Activated CD4-positive, alpha-beta memory T cell treated with anti-CD3 and anti-CD28 coated beads, Interleukin-2, amount 10 ng/mL, durations not matched to agents 7 days and 5 days (primary cell): Measurements from ENCODE around the gene STK16. TPM values are rescaled to one million over a fixed set of nuclear protein-coding genes. Genes with fewer than 3 reads are reported as not detected.

ENCODE experiments used
- CTCF ChIA-PET: fragments of 350-600 bp; sonication (Branson Sonifier 250); formaldehyde crosslinking; loops from one replicate; lab custom pipeline; 2021; ENCODE audit warnings: antibody characterized with exemption, inconsistent platforms; lab: Charles Lee
- POLR2A ChIA-PET: fragments of 350-600 bp; sonication (Branson Sonifier 250); formaldehyde crosslinking; loops from one replicate; lab custom pipeline; 2021; ENCODE audit warnings: antibody characterized with exemption; lab: Charles Lee
- DNase-seq: peaks from one replicate; pipeline ENCODE4 v3.0.0-alpha.2; 2020
- H3K27ac Mint-ChIP-seq: one replicate; pipeline ENCODE4 v1.8.0; 2021; ENCODE audit warnings: mild to moderate bottlenecking, mixed read lengths
- H3K27me3 Mint-ChIP-seq: one replicate; pipeline ENCODE4 v1.8.0; 2021; ENCODE audit warnings: mixed read lengths
- H3K36me3 Mint-ChIP-seq: one replicate; pipeline ENCODE4 v1.8.0; 2021; ENCODE audit warnings: low read depth, mixed read lengths
- H3K4me1 Mint-ChIP-seq: one replicate; pipeline ENCODE4 v1.8.0; 2021; ENCODE audit warnings: mixed read lengths
- H3K4me3 Mint-ChIP-seq: one replicate; pipeline ENCODE4 v1.8.0; 2021; ENCODE audit warnings: mild to moderate bottlenecking, mixed read lengths
- H3K9me3 Mint-ChIP-seq: one replicate; pipeline ENCODE4 v1.8.0; 2021; ENCODE audit warnings: mixed read lengths
- total RNA-seq, 2 experiments: library from RNA; stranded (reverse); gene quantifications; one replicate each; pipeline ENCODE4 v1.2.3, GENCODE V29; 2021

Gene STK16
- total RNA-seq, 2 experiments from 2014 or later, result 41.6 to 42.3 TPM

DNA sequence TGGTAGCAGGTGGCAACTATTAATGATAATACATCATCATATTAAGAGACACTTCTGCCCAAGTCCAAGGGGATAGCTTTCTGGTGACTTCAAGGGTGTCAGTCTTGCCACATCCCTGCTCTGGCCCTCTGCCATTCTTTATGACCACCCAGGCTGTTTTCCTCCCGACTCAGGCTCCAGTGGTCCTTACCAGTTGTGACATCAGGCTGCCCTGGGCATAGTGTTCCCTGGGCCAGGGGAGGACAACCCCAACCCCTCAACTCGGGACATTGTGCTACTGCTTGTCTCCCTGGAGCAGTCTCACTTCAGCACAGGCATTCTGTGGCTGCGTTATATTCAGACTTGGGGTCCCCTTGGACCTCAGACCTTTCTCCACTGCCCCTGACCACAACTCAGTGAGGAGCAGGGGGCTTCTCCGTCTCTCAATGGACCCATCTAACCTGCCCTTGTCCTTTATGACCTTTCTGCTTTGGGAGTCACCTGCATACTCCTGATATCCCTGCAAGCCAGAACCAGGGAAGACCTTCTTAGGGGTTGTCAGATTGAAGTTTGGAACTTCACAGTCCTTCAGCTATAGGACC, 46.7 kb downstream of the STK16 start:
- no peaks in the 10 kb centered on the region for H3K9me3 Mint-ChIP-seq
- no peak overlapping the region for H3K4me3 Mint-ChIP-seq
- CTCF ChIA-PET, result interaction anchor here (0.5 to 7.9 kb wide), 6 partner anchors 11 to 563 kb away, joined by 3 to 206 read pairs (median 63); partner anchors contain the start of genes DNAJB2, NHEJ1, TUBA4A and TUBA4B
- no peak for DNase-seq
- H3K27ac Mint-ChIP-seq, result no peak overlapping the region
- POLR2A ChIA-PET, result interaction anchor here (5.8 to 6.0 kb wide), 2 partner anchors 11 to 39 kb away, joined by 53 to 69 read pairs; partner anchors contain the start of genes DNAJB2, TUBA4A and TUBA4B
- peaks cover 9% of the 10 kb centered on the region for H3K27me3 Mint-ChIP-seq
- H3K4me1 Mint-ChIP-seq, result peaks cover 14% of the 10 kb centered on the region
- H3K36me3 Mint-ChIP-seq, result no peaks in the 10 kb centered on the region

DNA sequence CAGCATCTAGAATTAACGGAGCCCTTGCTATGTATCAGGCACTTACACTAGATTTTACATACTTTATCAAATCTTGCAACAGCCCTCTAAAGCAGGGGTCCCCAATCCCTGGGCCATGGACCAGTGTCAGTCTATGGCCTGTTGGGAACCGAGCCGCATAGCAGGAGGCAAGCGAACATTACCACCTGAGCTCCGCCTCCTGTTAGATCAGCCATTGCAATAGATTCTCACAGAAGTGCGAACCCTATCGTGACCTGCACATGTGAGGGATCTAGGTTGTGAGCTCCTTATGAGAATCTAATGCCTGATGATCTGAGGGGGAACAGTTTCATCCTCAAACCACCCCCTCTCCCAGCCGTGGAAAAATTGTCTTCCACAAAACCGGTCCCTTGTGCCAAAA, 47.3 kb downstream of the STK16 start:
- H3K27me3 Mint-ChIP-seq, result peaks cover 9% of the 10 kb centered on the region
- no peak overlapping the region for H3K27ac Mint-ChIP-seq
- H3K4me3 Mint-ChIP-seq, result no peak overlapping the region
- H3K9me3 Mint-ChIP-seq, result no peaks in the 10 kb centered on the region
- H3K36me3 Mint-ChIP-seq, result no peaks in the 10 kb centered on the region
- no peak for DNase-seq
- POLR2A ChIA-PET, result interaction anchor here (5.8 to 6.0 kb wide), 2 partner anchors 12 to 39 kb away, joined by 53 to 69 read pairs; partner anchors contain the start of genes DNAJB2, TUBA4A and TUBA4B
- H3K4me1 Mint-ChIP-seq, result peaks cover 14% of the 10 kb centered on the region
- CTCF ChIA-PET, result interaction anchor here (1.3 to 7.9 kb wide), 6 partner anchors 11 to 135 kb away, joined by 3 to 206 read pairs (median 63); partner anchors contain the start of genes DNAJB2, NHEJ1, TUBA4A and TUBA4B

DNA sequence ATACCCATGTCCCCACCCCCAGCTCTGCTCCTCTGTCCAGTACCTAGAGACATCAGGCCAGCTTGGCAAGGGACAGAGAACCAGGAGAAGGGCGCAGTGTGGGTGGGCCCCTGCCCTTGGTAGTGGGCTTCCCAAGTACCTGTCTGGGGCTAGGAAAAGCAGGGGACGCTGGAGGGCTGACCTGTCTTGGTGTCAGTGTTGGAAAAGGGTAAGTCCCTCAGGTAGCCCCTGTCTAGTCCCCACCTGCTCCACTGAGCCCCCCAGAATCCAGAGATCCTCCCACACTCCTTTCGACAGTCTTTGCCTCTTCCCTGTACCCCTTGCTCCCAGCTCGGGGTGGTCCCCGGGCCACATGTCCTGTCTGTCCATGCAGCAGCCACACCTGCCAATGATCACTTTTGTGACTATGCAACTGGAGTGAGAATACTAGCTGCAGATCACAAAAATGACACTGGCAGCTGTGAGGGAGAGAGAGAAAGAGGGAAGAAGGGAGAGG, 48.5 kb downstream of the STK16 start:
- POLR2A ChIA-PET, result interaction anchor here (1.6 to 6.0 kb wide), 3 partner anchors 13 to 87 kb away, joined by 7 to 69 read pairs (median 53); partner anchors contain the start of genes DNAJB2, TUBA4A, TUBA4B and ZFAND2B
- H3K27ac Mint-ChIP-seq, result no peak overlapping the region
- peaks cover 18% of the 10 kb centered on the region for H3K4me1 Mint-ChIP-seq
- no peaks in the 10 kb centered on the region for H3K9me3 Mint-ChIP-seq
- CTCF ChIA-PET, result interaction anchor here (0.7 to 7.9 kb wide), 10 partner anchors 14 to 235 kb away, joined by 3 to 206 read pairs (median 17); partner anchors contain the start of genes DNAJB2, GLB1L, NHEJ1 and SLC23A3
- H3K27me3 Mint-ChIP-seq, result peaks cover 10% of the 10 kb centered on the region
- DNase-seq, result no peak
- no peaks in the 10 kb centered on the region for H3K36me3 Mint-ChIP-seq
- peak overlapping the region; percentile 66 for H3K4me3 Mint-ChIP-seq

DNA sequence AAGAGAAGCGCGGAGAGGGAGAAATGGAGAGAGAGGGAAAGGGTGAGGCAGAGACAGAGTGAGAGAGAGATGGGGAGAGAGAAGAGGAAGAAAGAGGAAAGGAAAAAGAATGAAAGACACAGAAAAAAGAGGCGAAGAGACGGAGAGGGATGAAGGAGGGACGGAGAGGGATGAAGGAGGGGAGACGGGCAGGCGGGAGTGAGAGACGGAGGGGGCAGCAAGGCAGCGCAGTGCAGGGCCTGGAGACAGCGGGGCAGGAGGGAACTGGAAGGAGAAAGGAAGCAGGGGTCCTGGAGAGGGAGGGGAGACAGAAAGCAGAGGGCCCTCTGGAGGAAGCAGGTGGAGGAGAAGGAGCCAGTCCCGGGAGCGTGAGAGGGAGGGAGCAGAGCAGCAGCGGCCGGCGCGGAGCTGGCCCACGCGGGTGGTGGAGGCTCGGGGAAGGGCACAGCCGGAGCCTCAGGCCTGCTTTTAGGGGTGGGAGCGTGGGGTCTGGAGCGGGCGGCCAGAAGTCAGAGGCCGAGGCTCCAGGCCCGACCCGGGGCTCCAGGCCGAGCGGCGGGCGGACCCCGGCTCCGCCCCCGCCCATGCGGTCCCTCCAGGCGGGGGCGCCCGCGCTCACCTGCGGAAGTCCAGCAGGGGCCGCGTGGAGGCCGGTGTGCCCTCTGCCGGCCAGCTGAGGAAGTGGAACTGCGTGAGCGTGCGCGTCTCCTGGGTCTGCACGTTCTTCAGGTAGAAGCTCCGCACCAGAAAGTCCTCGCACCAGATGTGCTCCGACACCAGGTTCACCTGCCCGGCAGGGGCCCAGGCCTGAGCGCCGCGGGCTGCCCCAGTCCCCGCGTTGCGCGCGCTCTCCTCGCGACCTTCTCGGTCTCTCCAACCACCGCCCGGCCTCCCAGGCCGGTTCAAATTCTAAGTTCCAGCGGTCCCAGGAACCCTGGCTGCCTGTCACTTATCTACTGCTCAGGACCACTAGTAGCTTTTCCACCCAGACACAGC, 49.4 kb downstream of the STK16 start:
- DNase-seq, result peak; percentile 90
- Mint-ChIP-seq H3K36me3 (no peaks in the 10 kb centered on the region), H3K4me3 (peak overlapping the region; percentile 66), H3K27ac (no peak overlapping the region), H3K27me3 (peaks cover 14% of the 10 kb centered on the region), H3K9me3 (no peaks in the 10 kb centered on the region), H3K4me1 (peaks cover 22% of the 10 kb centered on the region)
- CTCF ChIA-PET, result interaction anchor here (0.6 to 7.9 kb wide), 65 partner anchors 8 to 973 kb away, joined by 3 to 206 read pairs (median 5); partner anchors contain the start of genes ABCB6, ANKZF1, ATG9A and BCS1L
- POLR2A ChIA-PET, result interaction anchor here (0.6 to 6.0 kb wide), 13 partner anchors 13 to 136 kb away, joined by 3 to 69 read pairs (median 5); partner anchors contain the start of genes ANKZF1, ATG9A, CNPPD1 and DNAJB2

DNA sequence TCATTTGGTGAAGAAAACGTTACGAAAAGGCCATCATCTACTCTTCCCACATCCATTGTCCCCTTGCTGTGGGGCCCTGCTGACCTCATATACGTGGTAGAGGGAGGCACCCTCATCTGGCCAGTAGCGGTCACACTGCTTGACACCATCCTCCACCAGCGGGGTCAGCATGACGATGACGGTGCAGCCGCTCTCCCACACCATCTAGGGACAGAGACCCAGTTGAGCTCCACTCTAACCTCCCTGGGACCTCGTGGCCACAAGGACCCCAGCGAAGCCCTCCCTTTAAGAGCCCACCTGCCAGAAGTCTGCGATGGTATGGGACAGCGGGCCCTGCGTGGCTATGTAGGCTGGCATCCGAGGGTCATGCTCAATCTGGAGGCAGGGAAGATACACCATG, 50.9 kb downstream of the STK16 start:
- peaks cover 22% of the 10 kb centered on the region for H3K4me1 Mint-ChIP-seq
- no peak for DNase-seq
- no peak overlapping the region for H3K4me3 Mint-ChIP-seq
- no peaks in the 10 kb centered on the region for H3K36me3 Mint-ChIP-seq
- POLR2A ChIA-PET, result interaction anchor here (0.8 to 6.0 kb wide), 5 partner anchors 15 to 91 kb away, joined by 4 to 69 read pairs (median 17); partner anchors contain the start of genes ANKZF1, ATG9A, DNAJB2 and DNPEP
- peaks cover 26% of the 10 kb centered on the region for H3K27me3 Mint-ChIP-seq
- H3K9me3 Mint-ChIP-seq, result no peaks in the 10 kb centered on the region
- CTCF ChIA-PET, result interaction anchor here (1.3 to 7.9 kb wide), 16 partner anchors 9 to 637 kb away, joined by 4 to 206 read pairs (median 13); partner anchors contain the start of genes ABCB6, BCS1L, CNPPD1 and DNAJB2
- no peak overlapping the region for H3K27ac Mint-ChIP-seq

DNA sequence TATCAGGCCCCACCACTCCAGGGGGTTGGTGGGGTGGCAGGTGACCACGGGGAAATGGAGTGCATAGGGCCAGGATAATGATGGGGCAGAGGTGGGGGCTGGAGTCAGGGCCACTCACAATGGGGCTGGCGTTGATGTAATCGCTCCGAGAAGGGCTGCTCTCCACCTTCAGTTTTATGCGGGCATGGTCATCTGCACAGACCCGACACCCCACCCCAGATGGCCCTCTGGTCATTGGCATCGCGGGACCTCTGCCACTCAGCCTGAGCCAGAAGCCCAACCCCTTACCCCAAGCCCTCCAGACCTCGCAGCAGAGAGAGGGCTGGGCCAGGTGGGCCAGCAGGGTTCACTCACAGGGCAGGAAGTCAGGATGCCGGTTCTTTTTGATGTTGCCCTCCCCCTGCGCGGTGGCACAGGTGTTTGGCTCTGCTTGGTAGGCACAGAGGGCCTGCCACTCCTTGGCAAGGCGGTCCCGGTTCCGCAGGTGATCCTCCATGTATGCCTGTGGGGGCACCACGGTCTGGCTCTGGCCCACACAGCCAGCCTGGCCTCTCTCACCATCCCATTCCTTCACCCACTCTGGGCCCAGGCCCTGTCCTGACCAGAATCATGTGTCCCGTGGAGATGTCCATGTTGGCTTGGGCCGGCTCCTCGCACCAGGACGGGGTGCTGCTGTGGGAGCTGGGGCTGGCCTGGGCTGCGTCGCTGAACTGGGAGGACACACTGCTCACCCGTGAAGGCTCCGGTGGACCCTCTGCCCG, 51.5 kb downstream of the STK16 start:
- Mint-ChIP-seq H3K4me3 (no peak overlapping the region), H3K27me3 (peaks cover 33% of the 10 kb centered on the region), H3K9me3 (no peaks in the 10 kb centered on the region), H3K4me1 (peaks cover 22% of the 10 kb centered on the region), H3K27ac (no peak overlapping the region), H3K36me3 (no peaks in the 10 kb centered on the region)
- CTCF ChIA-PET, result interaction anchor here (1.3 to 7.9 kb wide), 7 partner anchors 10 to 220 kb away, joined by 4 to 206 read pairs (median 11); partner anchors contain the start of genes CNPPD1, DNAJB2 and NHEJ1
- DNase-seq, result no peak
- POLR2A ChIA-PET, result interaction anchor here (1.5 to 5.8 kb wide), 2 partner anchors 18 to 44 kb away, joined by 3 to 53 read pairs; partner anchors contain the start of genes DNAJB2, TUBA4A and TUBA4B

DNA sequence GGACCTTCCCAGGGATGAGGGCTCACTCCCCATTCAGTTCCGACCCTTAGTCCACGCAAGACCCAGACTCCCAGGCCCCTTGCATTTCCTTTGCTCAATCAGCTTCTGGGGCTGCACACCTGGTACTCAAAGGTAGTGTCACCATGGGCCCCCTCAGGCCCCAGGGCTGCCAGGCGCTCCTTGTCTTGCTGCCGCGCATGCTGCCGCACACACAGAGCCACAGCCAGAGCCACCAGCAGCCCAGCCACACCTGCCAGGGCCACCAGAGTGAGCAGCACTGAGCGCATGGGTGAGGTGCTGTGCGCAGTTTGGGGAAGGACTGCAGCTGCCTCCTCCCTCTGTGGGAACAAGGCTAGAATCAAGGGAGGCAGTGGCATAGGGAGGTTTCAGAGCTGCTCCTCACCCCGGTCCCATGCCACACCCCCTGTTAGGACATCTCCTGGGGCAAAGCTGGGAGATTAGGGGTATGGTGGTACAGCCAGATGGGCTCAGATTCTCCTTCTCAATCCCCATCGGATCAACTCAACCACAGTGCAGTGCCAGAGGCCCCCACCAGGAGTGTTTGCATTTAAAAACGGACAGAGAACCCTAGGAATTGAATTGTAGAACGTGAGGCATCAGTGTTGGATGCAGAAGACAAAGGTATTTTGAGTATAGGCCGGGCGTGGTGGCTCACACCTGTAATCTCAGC, 52.6 kb downstream of the STK16 start:
- DNase-seq, result peak; percentile 14
- ChIA-PET CTCF (interaction anchor here (1.0 to 4.5 kb wide), 9 partner anchors 11 to 150 kb away, joined by 3 to 26 read pairs (median 4); partner anchors contain the start of genes CNPPD1 and DNAJB2), POLR2A (interaction anchor here (1.5 kb wide), 1 partner anchor 19 kb away, joined by 3 read pairs; the partner anchor contains the start of gene DNAJB2)
- Mint-ChIP-seq H3K27ac (no peak overlapping the region), H3K9me3 (no peaks in the 10 kb centered on the region), H3K36me3 (no peaks in the 10 kb centered on the region), H3K27me3 (peaks cover 34% of the 10 kb centered on the region), H3K4me3 (no peak overlapping the region), H3K4me1 (peaks cover 22% of the 10 kb centered on the region)

DNA sequence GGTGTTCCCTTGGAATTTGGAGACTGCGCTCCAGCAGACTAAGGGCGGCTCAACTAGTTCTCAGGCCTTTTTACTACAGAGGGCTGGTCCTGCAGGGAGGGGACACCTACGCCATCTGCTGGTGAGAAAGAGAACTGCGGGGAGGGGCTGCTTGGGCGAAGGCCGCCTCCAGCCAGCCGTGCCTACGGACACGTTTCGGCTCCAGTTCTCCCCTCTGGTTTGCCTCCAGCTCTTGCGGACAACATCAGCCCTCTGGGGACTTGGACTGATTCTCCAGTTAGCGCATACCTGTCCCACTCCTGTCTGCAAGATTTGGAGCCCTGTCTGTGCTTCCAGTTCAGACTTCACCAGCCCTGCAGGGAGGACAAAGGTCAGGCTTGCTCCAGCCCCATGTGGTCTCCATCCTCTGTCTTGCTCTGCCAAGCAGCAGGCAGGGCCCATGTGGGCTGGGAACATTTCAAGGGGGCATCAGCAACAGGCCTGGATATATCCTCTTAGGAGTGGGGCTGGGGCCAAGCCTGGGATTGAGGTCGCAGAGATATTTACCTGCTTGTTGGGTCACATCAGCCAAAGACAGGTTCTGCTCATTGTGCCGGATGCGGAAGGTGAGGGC, 53.6 kb downstream of the STK16 start:
- Mint-ChIP-seq H3K36me3 (no peaks in the 10 kb centered on the region), H3K27ac (no peak overlapping the region), H3K9me3 (no peaks in the 10 kb centered on the region), H3K27me3 (peaks cover 41% of the 10 kb centered on the region), H3K4me1 (peaks cover 22% of the 10 kb centered on the region), H3K4me3 (no peak overlapping the region)
- CTCF ChIA-PET, result interaction anchor here (0.9 to 2.9 kb wide), 12 partner anchors 11 to 151 kb away, joined by 3 to 15 read pairs (median 3); partner anchors contain the start of genes DNAJB2 and SLC23A3
- POLR2A ChIA-PET, result interaction anchor here (1.0 to 1.5 kb wide), 2 partner anchors 20 to 122 kb away, joined by 3 to 4 read pairs; partner anchors contain the start of genes CNPPD1 and DNAJB2
- DNase-seq, result peak; percentile 88

DNA sequence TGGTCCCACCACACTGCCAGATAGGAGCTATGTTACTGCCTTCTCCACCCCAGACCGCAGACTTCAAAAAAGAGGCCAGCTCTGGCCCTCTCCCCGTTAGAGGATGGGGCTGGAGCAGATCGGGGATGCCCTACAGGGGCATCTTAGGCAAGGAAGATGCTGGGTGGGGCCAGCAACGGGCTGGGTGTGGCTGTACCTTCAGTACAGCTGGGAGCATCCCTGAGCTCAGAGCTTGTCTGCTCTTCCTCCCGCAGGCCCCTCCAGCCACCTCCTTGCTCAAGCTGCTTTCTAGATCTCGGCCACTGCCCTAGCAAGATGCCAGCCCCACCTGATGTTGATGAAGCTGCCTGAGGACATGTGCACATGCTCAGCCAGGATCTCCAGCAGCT, 54.1 kb downstream of the STK16 start:
- Mint-ChIP-seq H3K27ac (no peak overlapping the region), H3K27me3 (peaks cover 44% of the 10 kb centered on the region), H3K4me1 (peaks cover 17% of the 10 kb centered on the region), H3K9me3 (no peaks in the 10 kb centered on the region), H3K4me3 (no peak overlapping the region), H3K36me3 (no peaks in the 10 kb centered on the region)
- peak; percentile 15 for DNase-seq
- ChIA-PET POLR2A (interaction anchor here (0.8 to 1.0 kb wide), 3 partner anchors 123 to 240 kb away, joined by 3 to 4 read pairs (median 3); partner anchors contain the start of gene CNPPD1), CTCF (interaction anchor here (0.9 to 2.9 kb wide), 13 partner anchors 11 to 240 kb away, joined by 3 to 15 read pairs (median 4); partner anchors contain the start of genes DNAJB2 and SLC23A3)
